HG03521 (cell line): Measurements from ENCODE around the gene ADCY9.
"Not testable (repeated sequence)": the region's sequence is repeated elsewhere in the genome, so short reads cannot be mapped to it uniquely, and the experiment has no call there.

Source experiments
- ATAC-seq: cut with Tn5 transposase; IDR thresholded peaks from one replicate; pipeline ENCODE4 v1.9.1; 2021; ENCODE audit warnings: mild to moderate bottlenecking, moderate library complexity; ENCODE audit not compliant: unreplicated experiment

The ADCY9 gene

DNA sequence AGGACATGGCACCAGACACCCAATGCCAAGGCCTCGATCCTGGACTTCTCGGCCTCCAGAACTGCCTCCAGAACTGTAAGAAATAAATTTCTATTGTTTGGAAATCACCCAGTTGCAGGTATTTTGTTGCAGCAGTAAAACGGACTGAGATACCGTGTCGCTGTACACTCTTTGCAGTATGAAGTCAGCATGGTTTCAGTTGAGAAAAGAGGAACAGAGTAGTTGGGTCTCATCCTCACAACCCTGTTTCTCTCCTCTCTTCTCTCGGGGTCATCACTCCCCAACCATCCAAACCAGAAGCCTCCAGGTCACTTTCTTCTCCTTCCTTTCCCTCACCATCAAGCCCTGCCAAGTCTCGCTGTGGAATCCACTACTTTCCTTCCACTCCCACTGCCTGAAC, 77.8 kb downstream of the ADCY9 start:
- no peak for ATAC-seq

DNA sequence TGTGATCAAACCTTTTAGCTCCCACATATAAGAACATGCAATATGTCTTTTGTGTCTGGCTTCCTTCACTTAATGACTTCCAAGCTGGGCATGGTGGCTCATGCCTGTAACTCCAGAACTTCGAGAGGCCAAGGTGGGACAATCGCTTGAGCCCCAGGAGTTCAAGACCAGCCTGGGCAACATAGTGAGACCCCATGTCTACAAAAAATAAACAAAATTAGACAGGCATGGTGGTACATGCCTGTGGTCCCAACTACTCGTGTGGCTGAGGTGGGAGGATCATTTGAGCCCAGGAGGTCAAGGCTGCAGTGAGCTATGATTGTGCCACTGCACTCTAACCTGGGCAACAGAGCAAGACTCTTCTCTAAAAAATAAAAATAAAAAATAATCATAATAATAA, 79.3 kb downstream of the ADCY9 start:
- not testable (repeated sequence) for ATAC-seq

DNA sequence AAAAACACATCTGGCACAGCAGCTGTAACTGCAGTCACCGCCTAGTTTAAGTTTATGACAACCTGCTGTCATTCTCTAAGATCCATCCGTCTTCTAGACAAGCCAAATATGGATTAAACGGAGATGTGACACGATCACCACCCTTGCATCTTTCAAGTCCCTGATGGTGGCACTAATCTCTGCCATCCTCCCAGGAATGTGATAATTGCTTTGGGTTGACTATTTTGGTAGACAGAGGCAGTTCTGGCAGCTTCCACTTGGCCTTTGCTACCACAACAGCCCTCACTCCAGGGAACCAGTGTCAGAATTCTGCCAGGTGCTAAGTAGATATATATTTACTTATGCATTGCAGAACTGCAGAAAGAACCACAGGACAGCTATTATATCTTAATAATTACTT, 81.3 kb downstream of the ADCY9 start:
- no peak for ATAC-seq

DNA sequence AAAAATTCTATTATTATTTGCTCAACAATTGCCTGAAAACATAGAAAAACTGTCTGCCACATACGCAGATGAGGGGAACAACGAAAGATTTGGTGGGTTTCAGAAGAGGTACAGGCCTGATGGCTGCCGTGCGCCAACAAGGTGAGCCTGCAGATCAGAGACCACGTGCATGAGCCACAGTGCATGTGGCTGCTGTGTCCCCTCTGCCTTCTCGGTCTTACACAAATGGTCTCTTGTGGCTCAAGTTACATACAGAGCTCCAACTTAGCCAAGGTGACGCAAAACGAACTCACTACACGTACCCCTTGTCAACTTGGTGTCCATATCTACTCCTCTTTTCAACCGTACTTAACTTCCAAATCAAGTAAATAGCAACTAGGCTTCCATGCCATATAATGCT, 82.3 kb downstream of the ADCY9 start:
- ATAC-seq: no peak

DNA sequence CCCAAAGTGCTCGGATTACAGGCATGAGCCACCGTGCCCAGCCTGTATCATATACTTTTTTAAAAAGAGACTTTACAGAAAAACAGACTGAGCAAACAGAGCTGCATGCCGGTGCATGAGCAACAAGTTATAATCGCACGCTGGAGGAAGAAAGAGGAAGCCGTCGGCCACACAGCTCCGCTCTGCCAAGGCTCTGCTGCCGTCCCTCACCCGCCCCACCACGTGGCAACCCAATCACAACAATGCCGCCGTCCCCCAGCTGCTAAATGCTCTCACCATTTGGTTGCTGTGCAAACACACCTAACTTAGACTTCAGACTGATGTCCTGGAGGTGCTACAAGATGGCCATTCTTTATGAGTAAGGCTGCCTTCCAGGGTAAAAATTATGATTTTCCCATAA, 83.5 kb downstream of the ADCY9 start:
- no peak for ATAC-seq

DNA sequence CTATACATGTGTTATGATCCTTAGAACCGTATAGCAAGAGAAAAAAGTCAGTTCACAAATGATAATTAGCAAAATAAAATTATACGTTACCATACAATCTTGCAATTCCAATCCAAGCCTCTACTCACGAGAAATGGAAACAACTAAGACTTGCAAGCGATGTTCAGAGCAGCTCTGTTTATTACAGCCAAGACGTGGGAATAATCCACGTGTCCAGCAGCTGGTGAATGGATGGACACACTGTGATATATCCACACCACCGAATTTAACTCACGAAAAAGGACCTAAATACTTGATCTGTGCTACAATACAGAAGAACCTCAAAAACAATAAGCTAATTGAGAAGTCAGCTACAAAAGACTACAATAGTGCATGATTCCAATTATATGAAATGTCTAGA, 88.1 kb downstream of the ADCY9 start:
- ATAC-seq: no peak

DNA sequence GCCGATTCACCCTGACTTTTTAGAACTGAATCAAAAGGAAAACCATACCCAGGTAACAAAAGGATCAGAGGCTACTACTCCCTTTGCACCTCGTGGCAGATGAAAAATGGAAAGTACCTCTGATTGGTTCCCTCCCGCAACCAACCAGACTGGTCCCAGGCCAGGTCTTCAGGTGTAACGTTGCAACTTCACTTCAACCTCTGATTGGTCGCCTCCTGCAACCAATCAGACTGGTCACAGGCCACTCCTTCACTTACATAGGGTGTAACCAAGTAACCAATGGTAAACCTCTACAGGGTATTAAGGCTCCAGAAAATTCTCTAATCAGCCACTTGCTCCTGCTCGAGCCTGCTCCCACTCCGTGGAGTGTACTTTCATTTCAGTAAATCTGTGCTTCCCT, 89.4 kb downstream of the ADCY9 start:
- ATAC-seq: no peak

DNA sequence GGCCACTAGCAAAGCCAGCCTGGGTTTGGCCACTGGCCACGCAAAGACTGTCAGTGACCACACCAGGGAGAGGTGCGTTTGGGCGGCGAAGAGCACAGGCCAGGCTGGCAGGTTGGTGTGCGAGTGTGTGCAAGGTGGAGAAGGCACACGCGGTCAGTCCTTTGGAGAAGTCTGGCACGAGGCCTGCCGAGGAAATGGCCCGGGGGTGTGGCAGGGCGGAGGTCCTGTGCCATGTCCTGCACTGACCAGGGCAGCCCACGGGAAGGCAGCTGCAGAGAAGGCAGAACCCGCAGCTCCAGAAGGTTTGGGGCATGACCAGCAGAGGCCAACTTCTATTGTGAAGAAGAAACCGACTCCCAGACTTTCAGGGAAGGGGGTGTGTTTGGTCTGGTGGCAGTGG, 90.8 kb downstream of the ADCY9 start:
- ATAC-seq: no peak

DNA sequence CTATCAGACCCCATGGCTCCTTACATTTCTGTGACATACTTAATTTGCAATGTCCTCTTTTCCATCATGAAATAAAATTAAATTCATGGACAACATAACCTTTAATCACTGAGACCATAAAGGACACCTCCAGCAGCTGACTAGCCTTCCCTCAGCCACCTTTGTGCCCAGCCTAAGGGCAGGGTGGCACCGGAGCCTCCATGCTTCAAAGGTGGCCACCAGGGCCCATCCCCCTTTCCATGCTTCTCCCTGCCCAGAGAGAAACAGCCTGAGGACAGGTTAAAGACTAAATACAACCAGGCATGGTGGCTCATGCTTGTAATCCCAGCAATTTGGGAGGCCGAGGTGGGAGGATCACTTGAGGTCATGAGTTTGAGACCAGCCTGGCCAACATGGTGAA, 94.3 kb downstream of the ADCY9 start:
- ATAC-seq: no peak

DNA sequence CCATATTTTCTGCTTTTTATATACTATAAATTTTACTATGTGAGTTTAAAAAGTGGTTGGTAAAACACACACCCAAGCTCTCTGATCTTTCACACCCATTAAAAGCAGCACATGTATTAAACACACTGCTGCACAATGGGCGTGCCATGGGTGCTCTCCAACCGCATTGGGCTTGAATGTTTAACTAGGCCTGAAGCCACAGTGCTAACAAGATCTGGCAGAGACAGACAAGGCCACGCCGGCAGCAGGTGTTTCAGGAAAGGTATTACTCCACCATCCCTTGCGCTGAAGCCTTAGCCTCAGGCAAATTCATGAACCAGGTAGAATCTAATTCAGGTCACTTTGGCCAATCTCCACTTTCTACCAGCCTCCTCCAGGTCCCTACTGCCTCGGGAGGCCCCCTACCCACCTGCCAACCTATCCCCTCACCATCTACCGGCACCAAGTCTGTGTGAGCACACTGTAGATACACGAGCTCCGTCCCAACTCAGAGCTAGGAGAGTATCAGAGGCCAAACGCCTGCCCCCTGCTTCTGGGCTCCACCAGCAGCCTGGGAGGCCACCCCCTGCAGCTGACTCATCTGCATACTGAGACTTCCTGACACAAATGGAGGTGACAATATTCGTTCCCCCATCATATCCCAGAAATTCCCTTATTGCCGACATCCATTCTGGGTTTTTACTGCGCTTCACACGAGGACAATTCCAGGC, 95.0 kb downstream of the ADCY9 start:
- ATAC-seq: no peak

DNA sequence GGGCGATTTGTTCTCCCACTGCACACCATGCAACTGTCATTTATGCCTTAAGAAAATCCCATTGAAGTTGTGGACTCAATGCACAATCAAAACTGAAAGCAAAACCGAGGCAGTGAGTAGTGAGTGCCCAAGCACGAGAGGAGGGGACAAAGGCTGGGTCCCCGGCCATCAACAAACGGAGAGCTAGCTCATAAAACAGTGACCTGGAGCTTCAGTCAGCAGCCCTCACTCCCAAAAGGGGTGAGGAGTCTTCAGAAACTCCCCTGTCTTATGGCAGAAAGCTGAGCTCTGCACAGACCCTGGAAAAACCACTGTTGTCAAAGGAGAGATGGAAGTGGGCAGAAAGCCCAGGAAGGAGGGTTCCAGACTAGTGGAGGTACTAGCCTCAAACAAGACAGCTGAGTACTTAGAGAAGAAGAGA, 96.9 kb downstream of the ADCY9 start:
- ATAC-seq: no peak

DNA sequence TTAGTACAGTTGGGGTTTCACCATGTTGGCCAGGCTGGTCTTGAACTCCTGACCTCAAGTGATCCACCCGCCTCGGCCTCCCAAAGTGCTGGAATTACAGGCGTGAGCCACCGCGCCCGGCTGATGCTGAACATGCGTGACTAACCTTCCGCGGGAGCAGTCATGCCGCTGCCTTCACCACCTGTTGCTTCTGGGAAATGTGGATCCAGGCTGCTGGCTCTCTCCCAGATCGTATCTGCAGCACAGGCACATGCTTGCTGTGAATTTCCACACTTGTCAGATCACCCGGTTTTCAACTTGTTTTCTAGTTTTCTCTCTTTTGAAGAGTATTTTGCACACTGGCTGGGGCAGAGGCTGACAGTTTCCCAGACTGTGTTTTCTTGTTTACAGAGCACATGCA, 97.9 kb downstream of the ADCY9 start:
- ATAC-seq: no peak

DNA sequence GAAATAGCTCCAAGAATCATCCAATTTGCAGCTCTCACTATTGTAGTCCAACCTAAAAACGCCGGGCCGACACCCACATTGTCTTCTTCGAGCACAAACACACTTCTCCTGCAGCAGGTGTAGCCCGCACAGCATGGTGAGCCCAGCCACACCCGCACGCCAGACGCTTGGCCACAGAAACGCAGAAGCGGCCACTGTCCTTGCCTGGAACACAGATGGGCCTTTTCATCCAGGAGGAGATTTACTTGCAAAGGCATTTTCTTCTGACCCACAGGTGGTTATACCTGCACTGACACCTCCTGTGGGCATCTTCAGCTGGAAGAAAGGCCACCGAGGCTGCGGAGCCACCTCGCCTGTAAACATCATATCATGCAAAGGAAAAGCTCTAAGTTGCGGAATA, 98.4 kb downstream of the ADCY9 start:
- ATAC-seq: no peak

DNA sequence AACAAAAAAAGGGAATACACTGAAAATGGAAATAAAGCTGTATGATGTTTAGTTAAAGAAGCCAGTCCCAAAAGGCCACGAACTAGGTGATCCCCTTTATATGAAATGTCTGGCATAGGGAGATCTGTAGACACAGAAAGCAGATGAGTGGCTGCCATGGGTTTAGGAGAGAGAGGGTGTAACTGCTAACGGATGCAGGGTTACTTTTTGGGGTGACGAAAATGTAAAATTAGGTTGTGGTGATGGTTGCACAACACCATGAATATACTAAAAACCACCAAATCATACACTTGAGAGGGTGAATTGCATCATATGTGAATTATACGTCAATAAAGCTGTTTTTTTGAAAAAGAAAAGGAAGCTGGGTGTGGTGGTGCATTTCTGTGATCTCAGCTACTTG, 99.6 kb downstream of the ADCY9 start:
- ATAC-seq: no peak

DNA sequence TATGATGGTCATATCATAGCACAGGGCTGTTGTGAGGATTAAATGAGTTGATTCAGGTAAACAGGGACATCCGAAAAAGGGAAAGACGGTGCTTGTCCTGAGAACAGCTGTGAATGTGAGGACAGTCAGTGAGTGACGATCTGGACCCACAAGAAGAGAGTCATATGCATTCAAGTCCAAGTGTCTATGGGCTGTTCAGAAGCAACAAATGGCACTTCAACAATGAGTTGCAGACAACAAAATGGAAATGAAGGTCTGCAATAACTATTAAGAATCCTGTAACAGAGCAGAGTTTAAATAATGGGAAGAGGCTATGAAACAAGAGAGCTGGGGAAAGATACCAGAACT, 100.3 kb downstream of the ADCY9 start:
- no peak for ATAC-seq

DNA sequence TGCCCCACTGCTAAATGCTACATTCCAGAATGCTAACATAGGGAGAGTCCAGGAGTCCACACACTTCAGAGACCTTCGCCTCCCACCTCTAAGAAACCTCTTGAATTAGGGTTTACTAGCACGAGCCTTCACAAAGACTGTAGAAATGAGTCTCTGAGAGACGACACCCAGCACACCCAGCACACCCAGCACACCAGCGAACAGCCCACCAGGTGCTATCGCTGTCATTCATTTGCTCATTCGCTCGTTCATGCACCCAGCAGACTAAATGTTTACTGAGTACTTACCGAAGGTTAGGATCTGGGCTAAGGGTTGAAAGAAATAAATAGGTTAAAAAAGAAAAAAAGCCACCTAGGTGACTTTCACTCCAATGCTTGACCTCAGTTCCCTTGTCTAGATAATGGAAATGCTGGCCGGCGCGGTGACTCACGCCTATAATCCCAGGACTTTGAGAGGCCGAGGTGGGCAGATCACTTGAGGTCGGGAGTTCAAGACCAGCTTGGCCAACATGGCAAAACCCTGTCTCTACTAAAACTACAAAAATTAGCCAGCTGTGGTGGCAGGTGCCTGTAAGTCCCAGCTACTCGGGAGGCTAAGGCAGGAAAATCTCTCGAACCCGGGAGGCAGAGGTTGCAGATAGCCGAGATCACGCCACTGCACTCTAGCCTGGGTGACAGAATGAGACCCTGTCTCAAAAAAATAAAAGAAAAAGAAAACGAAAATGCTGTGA, 100.8 kb downstream of the ADCY9 start:
- no peak for ATAC-seq

DNA sequence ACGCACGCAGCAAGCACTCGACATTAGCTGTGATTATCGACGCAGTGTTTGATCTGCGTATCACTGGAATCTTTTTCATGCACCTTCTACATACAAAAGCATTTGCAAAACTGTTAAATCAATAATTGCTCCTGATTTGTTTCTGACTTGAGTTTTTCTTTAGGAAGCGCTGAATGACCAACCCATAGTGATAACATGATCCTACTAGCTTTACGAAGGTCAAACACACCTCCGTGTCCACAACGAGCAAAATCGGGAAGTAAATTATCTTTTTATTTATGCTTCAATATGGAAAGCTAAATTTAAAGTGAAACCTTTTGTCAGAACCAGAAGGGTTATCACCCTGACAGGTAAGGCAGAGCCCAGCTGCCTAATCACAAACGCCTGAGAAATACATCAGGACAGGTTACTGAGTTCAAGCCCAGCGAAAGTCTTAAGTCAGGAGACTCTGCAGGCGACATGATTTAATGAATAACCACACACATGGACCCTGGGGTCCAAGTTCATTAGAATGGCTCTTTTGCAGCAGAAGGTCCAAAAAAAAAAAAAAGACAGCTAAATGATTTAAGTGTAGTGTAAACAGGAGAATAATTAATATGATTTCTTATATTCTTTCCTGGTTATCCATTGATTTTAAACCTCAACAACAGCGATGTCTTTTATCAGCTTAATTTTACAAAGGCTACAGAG, 104.2 kb downstream of the ADCY9 start:
- ATAC-seq: no peak

DNA sequence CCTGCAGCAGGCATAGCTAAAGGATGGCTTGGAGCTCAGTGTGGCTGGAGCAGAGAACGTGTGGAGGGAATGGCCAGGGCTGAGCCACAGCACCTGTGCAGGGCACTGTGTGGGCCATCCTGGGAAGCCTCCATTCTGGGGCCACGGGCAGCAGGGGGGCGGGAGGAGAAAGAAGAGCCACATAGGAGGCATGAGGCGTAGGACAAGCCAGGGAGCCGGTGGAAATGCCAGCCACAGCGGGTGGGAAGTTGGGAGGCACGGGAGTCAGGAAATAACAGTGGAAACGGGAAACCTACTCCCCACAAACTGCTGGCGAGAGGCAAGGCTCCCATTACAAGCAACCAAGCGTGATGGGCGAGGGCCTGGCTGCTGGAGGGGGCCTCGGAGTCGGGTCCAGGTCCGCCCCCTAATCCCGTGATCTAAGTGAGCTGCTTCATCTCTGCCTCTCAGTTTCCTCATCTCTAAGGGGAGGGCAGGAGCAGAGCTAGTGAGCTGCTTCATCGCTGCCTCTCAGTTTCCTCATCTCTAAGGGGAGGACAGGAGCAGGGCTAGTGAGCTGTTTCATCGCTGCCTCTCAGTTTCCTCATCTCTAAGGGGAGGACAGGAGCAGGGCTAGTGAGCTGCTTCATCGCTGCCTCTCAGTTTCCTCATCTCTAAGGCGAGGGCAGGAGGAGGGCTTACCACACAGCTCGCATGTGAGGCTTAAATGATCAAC, 104.9 kb downstream of the ADCY9 start:
- ATAC-seq: no peak

DNA sequence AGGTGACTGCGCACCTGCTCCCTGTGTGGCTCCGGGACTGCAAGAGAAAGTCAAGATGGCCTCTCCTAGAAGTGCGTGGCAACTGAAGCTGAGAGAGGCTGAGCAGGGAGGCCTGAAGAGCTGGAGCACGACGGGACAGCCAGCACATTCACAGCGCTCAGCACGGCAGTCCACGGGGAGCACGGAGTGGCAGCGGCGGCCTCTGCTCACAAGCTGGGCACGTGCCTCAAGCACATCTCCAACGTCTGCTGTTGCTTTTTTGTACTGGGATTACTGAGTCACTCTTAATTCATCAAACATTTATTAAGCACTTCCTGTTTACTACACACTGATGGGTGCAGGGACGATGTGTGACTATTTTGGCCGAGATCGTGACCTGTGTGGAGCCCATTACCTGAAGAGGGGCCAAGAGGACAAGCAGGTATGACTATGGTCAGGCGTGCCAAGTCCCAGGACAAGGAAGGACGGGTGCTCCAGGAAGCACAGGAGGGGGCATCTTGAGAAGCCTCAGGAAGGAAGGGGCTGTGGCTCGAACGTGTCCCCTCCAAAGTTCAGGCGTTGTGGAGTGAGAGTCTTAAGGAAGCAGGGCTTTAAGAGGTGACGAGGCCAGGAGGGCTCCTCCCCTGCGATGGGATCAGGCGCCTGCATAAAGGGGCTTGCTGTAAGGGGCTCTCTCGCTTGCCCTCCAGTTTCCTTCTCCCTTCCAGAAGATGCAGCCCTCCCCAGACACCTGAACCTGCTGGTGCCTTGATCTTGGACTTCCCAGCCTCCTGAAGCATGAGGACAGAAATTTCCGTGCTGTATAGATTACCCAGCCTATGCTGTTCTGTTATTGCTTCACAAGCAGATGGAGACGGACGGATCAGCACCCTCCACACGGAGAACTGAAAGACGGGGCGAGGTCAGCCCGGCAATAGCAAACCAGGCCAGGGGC, 105.8 kb downstream of the ADCY9 start:
- ATAC-seq: no peak

DNA sequence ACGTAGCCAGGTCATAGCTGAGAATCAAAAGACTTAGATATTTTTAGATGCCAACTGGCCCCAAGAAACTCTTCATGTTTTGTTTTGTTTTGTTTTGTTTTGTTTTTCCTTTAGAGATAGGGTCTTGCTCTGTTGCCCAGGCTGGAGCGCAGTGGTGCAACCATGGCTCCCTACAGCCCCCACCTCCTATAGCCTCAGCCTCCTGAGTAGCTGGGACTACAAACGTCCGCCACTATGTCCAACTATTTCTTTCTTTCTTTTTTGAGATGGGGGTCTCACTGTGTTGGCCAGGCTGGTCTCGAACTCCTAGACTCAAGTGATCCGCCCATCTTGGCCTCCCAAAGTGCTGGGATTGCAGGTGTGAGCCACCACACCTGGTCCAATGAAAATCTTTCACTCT, 107.1 kb downstream of the ADCY9 start:
- no peak for ATAC-seq

DNA sequence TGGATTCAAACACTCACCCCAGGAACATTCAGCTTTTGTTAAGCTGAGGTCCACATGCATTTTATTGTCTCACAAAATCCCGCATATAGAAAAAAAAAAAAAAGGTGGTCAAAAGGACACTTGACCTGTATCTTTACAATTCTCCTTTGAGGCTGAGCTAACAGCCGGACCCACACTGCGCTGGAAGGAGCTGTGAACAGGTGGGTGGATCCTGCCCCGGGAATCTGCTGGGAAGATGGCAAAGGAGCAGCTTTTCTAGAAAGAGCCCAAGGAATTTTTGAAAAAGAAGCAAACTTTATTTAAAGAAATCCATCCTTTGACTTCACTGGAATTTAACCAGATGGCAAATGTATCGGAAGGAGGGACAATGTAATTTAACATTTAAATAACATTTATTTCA, 108.1 kb downstream of the ADCY9 start:
- no peak for ATAC-seq
